SU-DHL-6 (cell line): ENCODE measurements around the gene PCGF1.

Experiments used
- CTCF ChIP-seq: fragments of 200-600 bp; sonication (generic); IDR thresholded peaks from one replicate; pipeline ENCODE4 v1.5.1; 2017; ENCODE audit warnings: antibody characterized with exemption, mild to moderate bottlenecking, low read length, moderate library complexity; ENCODE audit not compliant: insufficient read depth, poor library complexity, severe bottlenecking
- EZH2phosphoT487 ChIP-seq: fragments of 200-600 bp; sonication (generic), shearing (Covaris generic); conservative IDR thresholded peaks from 2 replicates; pipeline ENCODE4 v1.6.1; 2018; ENCODE audit warnings: mild to moderate bottlenecking, antibody characterized with exemption, low read length, moderate library complexity, mixed read lengths

DNA sequence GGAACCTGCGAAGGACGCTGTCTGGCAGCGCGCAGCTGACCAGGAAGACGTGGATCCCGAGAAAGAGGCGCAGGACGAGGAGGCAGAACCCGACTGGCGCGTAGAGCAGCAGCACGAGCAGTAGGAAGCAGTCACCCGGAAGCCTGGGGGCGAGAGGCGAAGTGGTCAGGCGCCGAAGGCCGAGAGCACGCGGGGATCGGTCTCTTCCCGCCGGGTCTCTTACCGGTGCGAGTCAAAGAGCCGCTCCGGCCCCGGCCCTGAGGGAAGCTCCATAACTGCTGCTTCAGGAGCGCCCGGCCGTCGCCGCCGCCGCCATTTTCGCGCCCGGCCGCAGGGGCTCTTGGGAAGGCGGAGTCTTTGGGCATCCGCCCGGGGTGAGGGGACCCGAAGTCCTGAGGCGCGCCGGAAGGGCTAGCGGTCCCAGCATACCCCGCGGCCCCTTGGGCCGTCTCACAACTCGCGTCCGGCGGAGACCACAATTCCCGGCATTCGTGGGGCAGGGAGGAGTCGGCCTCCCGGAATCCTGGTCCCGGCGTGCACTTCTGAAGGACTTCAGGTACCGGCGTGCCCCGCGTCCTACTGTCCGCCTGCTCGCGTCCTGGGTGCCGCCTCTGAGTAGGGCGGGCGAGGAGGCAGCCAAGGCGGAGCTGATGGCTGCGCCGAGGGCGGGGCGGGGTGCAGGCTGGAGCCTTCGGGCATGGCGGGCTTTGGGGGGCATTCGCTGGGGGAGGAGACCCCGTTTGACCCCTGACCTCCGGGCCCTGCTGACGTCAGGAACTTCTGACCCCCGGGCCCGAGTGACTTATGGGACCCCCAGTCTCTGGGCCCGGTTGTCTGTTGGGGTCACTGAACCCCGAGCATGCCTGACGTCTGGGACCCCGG, 22.1 kb upstream of the PCGF1 start, which contains the start of the genes AUP1 and HTRA2:
- TF ChIP-seq EZH2phosphoT487 (no peak), CTCF (no peak)
